ENCODE results near the gene RIMBP3B.
"Not testable (repeated sequence)": the region's sequence is repeated elsewhere in the genome, so short reads cannot be mapped to it uniquely, and the experiment has no call there.

The RIMBP3B gene

GRCh38 chr22:21383701-21384467 lies at the start of gene RIMBP3B:
TSS of gene RIMBP3B (plus strand) at chr22:21383751. CDS start at chr22:21383859, 108 bp downstream.
- not testable (repeated sequence) for DNase-seq

- DNase-seq: not testable (repeated sequence)
These were observed 26.0 kb upstream of the RIMBP3B start for GRCh38 chr22:21357527-21357926.

- DNase-seq: not testable (repeated sequence)
These were observed 23.0 kb upstream of the RIMBP3B start for GRCh38 chr22:21360525-21360924.

GRCh38 chr22:21362473-21362872 lies 21.1 kb upstream of the RIMBP3B start:
- DNase-seq: not testable (repeated sequence)

- DNase-seq: not testable (repeated sequence)
These were observed 20.5 kb upstream of the RIMBP3B start for GRCh38 chr22:21363061-21363460.

- not testable (repeated sequence) for DNase-seq
These were observed 19.7 kb upstream of the RIMBP3B start for GRCh38 chr22:21363803-21364202.

- not testable (repeated sequence) for DNase-seq
These were observed 19.2 kb upstream of the RIMBP3B start for GRCh38 chr22:21364362-21364761.

- DNase-seq: not testable (repeated sequence)
These were observed 18.2 kb upstream of the RIMBP3B start for GRCh38 chr22:21365337-21365736.

- DNase-seq: not testable (repeated sequence)
These were observed 14.8 kb upstream of the RIMBP3B start for GRCh38 chr22:21368603-21369310.

- not testable (repeated sequence) for DNase-seq
These were observed 7.7 kb upstream of the RIMBP3B start for GRCh38 chr22:21375880-21376279.

- DNase-seq: not testable (repeated sequence)
These were observed 1.2 kb downstream of the RIMBP3B start for GRCh38 chr22:21384468-21385357.

- DNase-seq: not testable (repeated sequence)
These were observed 5.9 kb downstream of the RIMBP3B start for GRCh38 chr22:21389480-21389879.

GRCh38 chr22:21390013-21390412 lies 6.5 kb downstream of the RIMBP3B start:
- DNase-seq: not testable (repeated sequence)

- DNase-seq: not testable (repeated sequence)
These were observed 11.1 kb downstream of the RIMBP3B start for GRCh38 chr22:21394613-21395012.

GRCh38 chr22:21401197-21401969 lies 17.8 kb downstream of the RIMBP3B start:
- DNase-seq: not testable (repeated sequence)

- DNase-seq: not testable (repeated sequence)
These were observed 19.3 kb downstream of the RIMBP3B start for GRCh38 chr22:21402763-21403314.

GRCh38 chr22:21407139-21407538 lies 23.6 kb downstream of the RIMBP3B start:
- not testable (repeated sequence) for DNase-seq

GRCh38 chr22:21407792-21408191 lies 24.2 kb downstream of the RIMBP3B start:
- DNase-seq: not testable (repeated sequence)

- DNase-seq: not testable (repeated sequence)
These were observed 32.8 kb downstream of the RIMBP3B start for GRCh38 chr22:21416375-21416774.

GRCh38 chr22:21417227-21417746 lies 33.7 kb downstream of the RIMBP3B start, which contains the start of gene HIC2:
TSS of gene HIC2 (plus strand) at chr22:21417371. CDS start at chr22:21442832, 25,461 bp downstream.
- not testable (repeated sequence) for DNase-seq

GRCh38 chr22:21417853-21418252 lies 34.3 kb downstream of the RIMBP3B start:
- not testable (repeated sequence) for DNase-seq
